ENCODE measurements around the gene EIF4E. TPM values are rescaled to one million over a fixed set of nuclear protein-coding genes. Genes with fewer than 3 reads are reported as not detected.
A peak's percentile ranks its signal among the peaks of the same experiment; 100 is the strongest.

EIF4E gene
- total RNA-seq, 3 donors from 2014 or later = 69.0 to 97.2 (median 93.7) TPM

- Histone ChIP-seq H3K36me3 (no peaks in the 10 kb centered on the region), H3K4me1 (no peaks in the 10 kb centered on the region), H3K9me3 (no peaks in the 10 kb centered on the region), H3K27ac (no peak overlapping the region), H3K4me3 (no peak overlapping the region), H3K27me3 (no peaks in the 10 kb centered on the region)
- DNase-seq (ENCODE audit: low spot score in 2 of 2) = no peak
- intact Hi-C loops (cut with DNase I; ENCODE audit: low total_unique reads) = no loop called here
- TF ChIP-seq POLR2A (IDR thresholded peaks at IDR 0.05) (no peak), CTCF (IDR thresholded peaks at IDR 0.05) (no peak), POLR2AphosphoS5 (IDR thresholded peaks at IDR 0.05) (no peak)
Observed at GRCh38 chr4:98967786-98968329, 38.9 kb upstream of the EIF4E start.

- Histone ChIP-seq H3K4me1 (no peaks in the 10 kb centered on the region), H3K36me3 (no peaks in the 10 kb centered on the region), H3K4me3 (no peak overlapping the region), H3K9me3 (no peaks in the 10 kb centered on the region), H3K27me3 (no peaks in the 10 kb centered on the region), H3K27ac (no peak overlapping the region)
- TF ChIP-seq CTCF (IDR thresholded peaks at IDR 0.05) (no peak), POLR2AphosphoS5 (IDR thresholded peaks at IDR 0.05) (no peak), POLR2A (IDR thresholded peaks at IDR 0.05) (no peak)
- intact Hi-C loops (cut with DNase I; ENCODE audit: low total_unique reads) = no loop called here
- no peak for DNase-seq (ENCODE audit: low spot score in 2 of 2)
Observed at GRCh38 chr4:98966926-98967325, 38.0 kb upstream of the EIF4E start.

- H3K27ac ChIP-seq = peak overlapping the region; percentile 19 to 25
- H3K27me3 ChIP-seq = no peaks in the 10 kb centered on the region
- no peaks in the 10 kb centered on the region for H3K4me1 ChIP-seq
- H3K4me3 ChIP-seq = no peak overlapping the region
- H3K9me3 ChIP-seq = no peaks in the 10 kb centered on the region
- no peaks in the 10 kb centered on the region for H3K36me3 ChIP-seq
- TF ChIP-seq CTCF (IDR thresholded peaks at IDR 0.05) = no peak
- no peak for TF ChIP-seq POLR2A (IDR thresholded peaks at IDR 0.05)
- TF ChIP-seq POLR2AphosphoS5 (IDR thresholded peaks at IDR 0.05) = no peak
- DNase-seq (ENCODE audit: low spot score in 2 of 2) = no peak
- intact Hi-C loops (cut with DNase I; ENCODE audit: low total_unique reads) = no loop called here
Observed at GRCh38 chr4:98963538-98964433, 34.9 kb upstream of the EIF4E start.

- Histone ChIP-seq H3K4me1 (no peaks in the 10 kb centered on the region), H3K27ac (no peak overlapping the region), H3K27me3 (no peaks in the 10 kb centered on the region), H3K9me3 (no peaks in the 10 kb centered on the region), H3K36me3 (no peaks in the 10 kb centered on the region), H3K4me3 (no peak overlapping the region)
- no peak for DNase-seq (ENCODE audit: low spot score in 2 of 2)
- intact Hi-C loops (cut with DNase I; ENCODE audit: low total_unique reads) = no loop called here
- no peak for TF ChIP-seq POLR2A (IDR thresholded peaks at IDR 0.05)
- no peak for TF ChIP-seq CTCF (IDR thresholded peaks at IDR 0.05)
- no peak for TF ChIP-seq POLR2AphosphoS5 (IDR thresholded peaks at IDR 0.05)
Observed at GRCh38 chr4:98961770-98962169, 32.8 kb upstream of the EIF4E start.

GRCh38 chr4:98959411-98959810 lies 30.5 kb upstream of the EIF4E start:
- no peak overlapping the region for H3K4me3 ChIP-seq

More at GRCh38 chr4:98959411-98959810, 30.5 kb upstream of the EIF4E start:
- TF ChIP-seq POLR2A (IDR thresholded peaks at IDR 0.05) (no peak), POLR2AphosphoS5 (IDR thresholded peaks at IDR 0.05) (no peak), CTCF (IDR thresholded peaks at IDR 0.05) (no peak)
- H3K27ac ChIP-seq = no peak overlapping the region
- no peaks in the 10 kb centered on the region for H3K27me3 ChIP-seq
- intact Hi-C loops (cut with DNase I; ENCODE audit: low total_unique reads) = no loop called here
- H3K36me3 ChIP-seq = no peaks in the 10 kb centered on the region
- H3K9me3 ChIP-seq = no peaks in the 10 kb centered on the region
- no peak for DNase-seq (ENCODE audit: low spot score in 2 of 2)
- H3K4me1 ChIP-seq = no peaks in the 10 kb centered on the region
